ENCODE measurements around the gene RFC4. TPM values are rescaled to one million over a fixed set of nuclear protein-coding genes. Genes with fewer than 3 reads are reported as not detected.

The RFC4 gene
- total and polyA plus RNA-seq, 8 donors: 3.2 to 121 (median 25.2) TPM; not detected in 1

GRCh38 chr3:186843039-186843432 lies 36.8 kb upstream of the RFC4 start:
- DNase-seq: no peak
- Histone ChIP-seq H3K36me3 (no peaks in the 10 kb centered on the region), H3K27ac (no peak overlapping the region), H3K4me3 (no peak overlapping the region), H3K27me3 (peaks cover 0 to 15% (median 0%) of the 10 kb centered on the region in 3 donors), H3K9me3 (no peaks in the 10 kb centered on the region), H3K4me1 (no peaks in the 10 kb centered on the region)
- intact Hi-C loops (cut with DNase I; ENCODE audit: low total_unique reads): no loop called here
- TF ChIP-seq CTCF (IDR thresholded peaks at IDR 0.05) (no peak), POLR2AphosphoS5 (IDR thresholded peaks at IDR 0.05) (no peak), POLR2A (IDR thresholded peaks at IDR 0.05) (no peak), EP300 (IDR thresholded peaks at IDR 0.05) (no peak)
- WGBS, 5 donors: 74 to 87% (median 78%) methylated on average over 3 of the region's 3 CpGs

GRCh38 chr3:186842426-186843038 lies 36.2 kb upstream of the RFC4 start, which contains the start of gene ADIPOQ:
Gene ADIPOQ, plus strand, starts transcription at chr3:186842710. Its CDS starts 10,349 bp downstream, at chr3:186853059.
- Histone ChIP-seq H3K27me3 (peaks cover 0 to 15% (median 0%) of the 10 kb centered on the region in 3 donors), H3K4me1 (no peaks in the 10 kb centered on the region), H3K36me3 (no peaks in the 10 kb centered on the region), H3K4me3 (no peak within 1 kb of the TSS), H3K27ac (no peak within 1 kb of the TSS), H3K9me3 (no peaks in the 10 kb centered on the region)
- intact Hi-C loops (cut with DNase I; ENCODE audit: low total_unique reads): no loop called here
- WGBS, 5 donors: 83 to 90% (median 88%) methylated on average over 7 of the region's 7 CpGs
- TF ChIP-seq CTCF (IDR thresholded peaks at IDR 0.05): no peak
- TF ChIP-seq EP300 (IDR thresholded peaks at IDR 0.05): no peak
- TF ChIP-seq POLR2A (IDR thresholded peaks at IDR 0.05): no peak
- no peak for DNase-seq

- Histone ChIP-seq H3K27ac (no peak overlapping the region), H3K9me3 (no peaks in the 10 kb centered on the region), H3K4me3 (no peak overlapping the region), H3K4me1 (no peaks in the 10 kb centered on the region), H3K36me3 (no peaks in the 10 kb centered on the region), H3K27me3 (peaks cover 0 to 15% (median 0%) of the 10 kb centered on the region in 3 donors)
- TF ChIP-seq POLR2AphosphoS5 (IDR thresholded peaks at IDR 0.05) (no peak), EP300 (IDR thresholded peaks at IDR 0.05) (no peak), CTCF (IDR thresholded peaks at IDR 0.05) (no peak), POLR2A (IDR thresholded peaks at IDR 0.05) (no peak)
- peak in 1 of 2 donors; percentile 39 for DNase-seq
- intact Hi-C loops (cut with DNase I; ENCODE audit: low total_unique reads): no loop called here
- WGBS, 5 donors: 36 to 65% (median 55%) methylated on average over 4 of the region's 4 CpGs
Observed at GRCh38 chr3:186841620-186842019, 35.3 kb upstream of the RFC4 start.

- DNase-seq: no peak
- Histone ChIP-seq H3K36me3 (no peaks in the 10 kb centered on the region), H3K27me3 (peaks cover 0 to 5% (median 0%) of the 10 kb centered on the region in 3 donors), H3K27ac (no peak overlapping the region), H3K4me3 (no peak overlapping the region), H3K4me1 (no peaks in the 10 kb centered on the region), H3K9me3 (no peaks in the 10 kb centered on the region)
- intact Hi-C loops (cut with DNase I; ENCODE audit: low total_unique reads): no loop called here
- 92 to 93% (median 93%) methylated on average over 17 of the region's 17 CpGs for WGBS, 5 donors
- TF ChIP-seq CTCF (IDR thresholded peaks at IDR 0.05) (no peak), POLR2A (IDR thresholded peaks at IDR 0.05) (no peak), POLR2AphosphoS5 (IDR thresholded peaks at IDR 0.05) (no peak), EP300 (IDR thresholded peaks at IDR 0.05) (no peak)
Observed at GRCh38 chr3:186839874-186840641, 33.8 kb upstream of the RFC4 start.

Measured in stomach (tissue), 9 donors.